Fibroblast of the aortic adventitia (primary cell): Measurements from ENCODE around the gene RORC. TPM values are rescaled to one million over a fixed set of nuclear protein-coding genes. Genes with fewer than 3 reads are reported as not detected.

ENCODE experiments used
- DNase-seq: peaks from one replicate; pipeline ENCODE4 v3.0.0-alpha.2; 2010; ENCODE audit warnings: low read depth
- H3K4me3 ChIP-seq: 2 replicates; pipeline ENCODE4 v1.5.1; 2011; ENCODE audit warnings: low read depth, mild to moderate bottlenecking, control low read depth, low read length, moderate library complexity
- total RNA-seq: library from RNA; depleted of rRNA; stranded (reverse); fragments of >200 nt; gene quantifications from 2 replicates; pipeline ENCODE4 v1.2.3, GENCODE V29; 2012; ENCODE audit warnings: low replicate concordance
- TF ChIP-seq, protein P1 (sequence below): IDR thresholded peaks from 2 replicates; pipeline ENCODE4 v1.5.1; 2011; ENCODE audit warnings: mild to moderate bottlenecking, low read length, control low read depth, inconsistent platforms; ENCODE audit not compliant: insufficient read depth

Gene RORC
- total RNA-seq, 1 donor = not detected

DNA sequence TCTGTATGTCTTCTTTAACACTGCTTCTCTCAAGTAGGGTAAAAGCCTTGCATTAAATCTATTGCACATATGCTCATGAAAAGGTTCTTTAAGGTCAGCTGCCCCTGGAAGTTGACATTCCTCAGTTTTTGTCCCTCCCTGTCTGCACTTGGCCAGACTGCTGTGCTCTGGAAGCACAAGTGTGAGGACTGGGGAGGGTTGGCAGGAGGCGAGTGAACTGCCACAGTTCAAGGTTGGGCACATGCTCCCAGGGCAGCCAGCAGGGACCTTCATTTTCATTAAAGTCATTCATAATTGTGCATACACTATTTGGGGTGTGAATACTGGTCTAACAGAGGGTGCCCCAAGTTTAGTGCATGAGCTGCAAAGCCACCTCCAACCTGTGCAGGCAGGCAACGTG is 32.8 kb upstream of the RORC start:
- TF ChIP-seq, protein P1, sequence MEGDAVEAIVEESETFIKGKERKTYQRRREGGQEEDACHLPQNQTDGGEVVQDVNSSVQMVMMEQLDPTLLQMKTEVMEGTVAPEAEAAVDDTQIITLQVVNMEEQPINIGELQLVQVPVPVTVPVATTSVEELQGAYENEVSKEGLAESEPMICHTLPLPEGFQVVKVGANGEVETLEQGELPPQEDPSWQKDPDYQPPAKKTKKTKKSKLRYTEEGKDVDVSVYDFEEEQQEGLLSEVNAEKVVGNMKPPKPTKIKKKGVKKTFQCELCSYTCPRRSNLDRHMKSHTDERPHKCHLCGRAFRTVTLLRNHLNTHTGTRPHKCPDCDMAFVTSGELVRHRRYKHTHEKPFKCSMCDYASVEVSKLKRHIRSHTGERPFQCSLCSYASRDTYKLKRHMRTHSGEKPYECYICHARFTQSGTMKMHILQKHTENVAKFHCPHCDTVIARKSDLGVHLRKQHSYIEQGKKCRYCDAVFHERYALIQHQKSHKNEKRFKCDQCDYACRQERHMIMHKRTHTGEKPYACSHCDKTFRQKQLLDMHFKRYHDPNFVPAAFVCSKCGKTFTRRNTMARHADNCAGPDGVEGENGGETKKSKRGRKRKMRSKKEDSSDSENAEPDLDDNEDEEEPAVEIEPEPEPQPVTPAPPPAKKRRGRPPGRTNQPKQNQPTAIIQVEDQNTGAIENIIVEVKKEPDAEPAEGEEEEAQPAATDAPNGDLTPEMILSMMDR = no peak
- no peak for DNase-seq
- H3K4me3 ChIP-seq = no peak overlapping the region

DNA sequence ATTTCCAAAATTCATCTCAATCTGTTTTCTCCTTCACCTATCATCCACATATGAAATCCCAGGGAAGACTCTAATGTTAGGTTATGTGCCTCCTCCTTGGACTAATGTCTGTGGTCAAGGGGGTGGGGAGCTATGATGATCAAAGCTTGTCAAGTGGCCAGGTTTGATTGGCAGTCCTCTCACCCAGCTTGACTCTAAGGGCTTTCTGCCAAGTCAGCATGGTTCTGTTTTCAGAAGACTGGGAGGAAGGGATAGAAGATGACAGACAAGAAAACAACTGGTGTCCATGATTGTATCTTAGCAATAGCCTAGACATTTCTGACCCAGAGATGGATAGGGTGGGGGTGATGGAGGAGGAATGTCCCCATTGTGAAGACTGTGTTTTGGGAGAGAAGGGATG is 31.0 kb upstream of the RORC start:
- H3K4me3 ChIP-seq = no peak overlapping the region
- no peak for DNase-seq
- TF ChIP-seq, protein P1 = no peak

- H3K4me3 ChIP-seq = no peak overlapping the region
- no peak for DNase-seq
- TF ChIP-seq, protein P1 = no peak
These were observed 29.0 kb upstream of the RORC start for GRCh38 chr1:151860504-151861187.

DNA sequence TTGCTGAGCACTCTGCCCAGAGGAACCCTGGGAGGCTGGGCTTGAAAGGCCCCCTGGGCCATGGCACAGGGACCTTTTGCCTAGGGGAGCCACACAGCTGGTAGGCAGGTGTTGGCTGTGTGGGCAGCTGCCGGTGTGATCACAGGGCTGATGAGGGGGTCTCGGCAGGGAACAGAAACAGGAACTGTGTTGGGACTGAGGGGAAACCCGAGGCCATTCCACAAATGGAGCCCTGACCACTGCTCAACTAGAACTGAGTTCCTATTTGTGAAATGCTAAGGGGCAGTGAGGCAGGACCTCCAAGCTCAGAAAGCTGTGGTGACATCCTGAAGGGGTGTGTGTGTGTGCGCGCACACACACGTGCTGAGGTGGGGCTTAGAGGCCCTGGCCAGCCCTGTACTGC is 28.3 kb upstream of the RORC start:
- no peak for DNase-seq
- TF ChIP-seq, protein P1 = no peak
- no peak overlapping the region for H3K4me3 ChIP-seq

GRCh38 chr1:151858886-151859665 is 27.5 kb upstream of the RORC start:
- DNase-seq = no peak
- TF ChIP-seq, protein P1 = no peak
- H3K4me3 ChIP-seq = no peak overlapping the region

- TF ChIP-seq, protein P1 = no peak
- no peak overlapping the region for H3K4me3 ChIP-seq
- peak; percentile 64 for DNase-seq
These were observed 26.6 kb upstream of the RORC start for GRCh38 chr1:151858030-151858746.
